IMR-90 (cell line): ENCODE results near the gene SLC6A17. TPM values are rescaled to one million over a fixed set of nuclear protein-coding genes. Genes with fewer than 3 reads are reported as not detected.

Experiments used
- ATAC-seq: fragments of 200-7000 bp; cut with Tn5 transposase; 2 replicates; pipeline ENCODE4 v1.9.1; 2020; ENCODE audit warnings: low read depth, mild to moderate bottlenecking, moderate library complexity
- BruUV-seq: library from RNA; stranded (reverse); fragments of 400-500 nt; replicated peaks from 2 replicates; lab custom pipeline; 2021; lab: Mats Ljungman, UMichigan
- CTCF ChIA-PET: fragments of 300-600 bp; formaldehyde crosslinking; extraction: SDS; loops from one replicate; lab custom pipeline; 2021; ENCODE audit warnings: antibody characterized with exemption; lab: Yijun Ruan, JAX
- POLR2A ChIA-PET: fragments of 300-600 bp; sonication (Branson Sonifier 250); formaldehyde crosslinking; loops from one replicate; lab custom pipeline; 2022; ENCODE audit warnings: antibody characterized with exemption; ENCODE audit not compliant: unreplicated experiment; lab: Charles Lee
- DNase-seq: peaks from one replicate; pipeline ENCODE4 v3.0.0; 2013
- H2AFZ ChIP-seq: replicated peaks from 2 replicates; pipeline ENCODE3; 2013; ENCODE audit warnings: low read length, mild to moderate bottlenecking; ENCODE audit not compliant: poor library complexity
- H2AK5ac ChIP-seq: 2 replicates; pipeline ENCODE4 v1.6.1; 2013; ENCODE audit warnings: low read depth, low read length, inconsistent platforms
- H2AK9ac ChIP-seq: replicated peaks from 2 replicates; pipeline ENCODE3; 2013; ENCODE audit warnings: mild to moderate bottlenecking, low read depth, low read length, moderate library complexity; ENCODE audit not compliant: poor library complexity
- H2BK120ac ChIP-seq: 2 replicates; pipeline ENCODE4 v1.6.1; 2013; ENCODE audit warnings: low read depth, low read length, inconsistent platforms
- H2BK15ac ChIP-seq: 3 replicates; pipeline ENCODE4 v1.6.1; 2013; ENCODE audit warnings: low read depth, low read length, inconsistent platforms
- H2BK20ac ChIP-seq: 2 replicates; pipeline ENCODE4 v1.6.1; 2013; ENCODE audit warnings: low read depth, mild to moderate bottlenecking, inconsistent platforms, low read length, moderate library complexity
- H2BK5ac ChIP-seq: 2 replicates; pipeline ENCODE4 v1.6.1; 2013; ENCODE audit warnings: mild to moderate bottlenecking, low read depth, low read length, inconsistent platforms; ENCODE audit not compliant: poor library complexity, severe bottlenecking
- H3K14ac ChIP-seq: replicated peaks from 2 replicates; pipeline ENCODE4 v1.6.1; 2013; ENCODE audit warnings: low read depth, low read length, inconsistent platforms
- H3K18ac ChIP-seq: 2 replicates; pipeline ENCODE4 v1.6.1; 2013; ENCODE audit warnings: low read depth, low read length, control low read depth
- H3K23ac ChIP-seq: 2 replicates; pipeline ENCODE4 v1.6.1; 2013; ENCODE audit warnings: low read depth, low read length, inconsistent platforms
- H3K27ac ChIP-seq: 2 replicates; pipeline ENCODE4 v1.5.1; 2013; ENCODE audit warnings: mild to moderate bottlenecking, control low read depth, low read length; ENCODE audit not compliant: insufficient read depth
- H3K27me3 ChIP-seq: 2 replicates; pipeline ENCODE4 v1.6.1; 2013; ENCODE audit warnings: low read length; ENCODE audit not compliant: control insufficient read depth, insufficient read depth
- H3K36me3 ChIP-seq: 2 replicates; pipeline ENCODE4 v1.6.1; 2013; ENCODE audit warnings: low read length, mixed read lengths; ENCODE audit not compliant: control insufficient read depth, insufficient read depth
- H3K4ac ChIP-seq: 2 replicates; pipeline ENCODE4 v1.6.1; 2013; ENCODE audit warnings: low read depth, low read length, inconsistent platforms
- H3K4me1 ChIP-seq: 2 replicates; pipeline ENCODE4 v1.6.1; 2013; ENCODE audit warnings: low read length, mixed read lengths; ENCODE audit not compliant: control insufficient read depth, insufficient read depth
- H3K4me2 ChIP-seq: 2 replicates; pipeline ENCODE4 v1.6.1; 2013; ENCODE audit warnings: low read depth, mild to moderate bottlenecking, control low read depth, low read length, moderate library complexity
- H3K4me3 ChIP-seq: 2 replicates; pipeline ENCODE4 v1.5.1; 2013; ENCODE audit warnings: low read depth, mild to moderate bottlenecking, control low read depth, low read length, moderate library complexity; ENCODE audit not compliant: insufficient read depth
- H3K56ac ChIP-seq: 2 replicates; pipeline ENCODE4 v1.6.1; 2013; ENCODE audit warnings: low read length, inconsistent platforms; ENCODE audit not compliant: insufficient read depth; ENCODE audit errors: extremely low read depth
- H3K79me1 ChIP-seq, 2 experiments: 2 replicates each; pipeline ENCODE4 v1.6.1; 2013; ENCODE audit warnings: low read length in 2 of 2, inconsistent platforms in 1 of 2, low read depth in 1 of 2
- H3K9ac ChIP-seq: 2 replicates; pipeline ENCODE4 v1.6.1; 2013; ENCODE audit warnings: low read depth, low read length, control low read depth
- H3K9me1 ChIP-seq: 2 replicates; pipeline ENCODE4 v1.6.1; 2013; ENCODE audit warnings: low read length, inconsistent platforms; ENCODE audit not compliant: insufficient read depth
- H3K9me3 ChIP-seq: 2 replicates; pipeline ENCODE4 v1.6.1; 2013; ENCODE audit warnings: low read length; ENCODE audit not compliant: control insufficient read depth, insufficient read depth
- H4K20me1 ChIP-seq: 2 replicates; pipeline ENCODE4 v1.6.1; 2013; ENCODE audit warnings: low read length, inconsistent platforms; ENCODE audit not compliant: insufficient read depth
- H4K5ac ChIP-seq: 2 replicates; pipeline ENCODE4 v1.6.1; 2013; ENCODE audit warnings: mild to moderate bottlenecking, low read depth, low read length, control low read depth
- H4K8ac ChIP-seq, 2 experiments: 2 replicates each; pipeline ENCODE4 v1.6.1; 2013; ENCODE audit warnings: low read depth in 2 of 2, low read length in 2 of 2, control low read depth in 1 of 2, inconsistent platforms in 1 of 2
- H4K91ac ChIP-seq: 2 replicates; pipeline ENCODE4 v1.6.1; 2013; ENCODE audit warnings: low read depth, low read length, inconsistent platforms; ENCODE audit not compliant: insufficient read depth
- CTCF ChIP-seq: conservative IDR thresholded peaks from 2 replicates; pipeline ENCODE4 v1.5.1; 2012; ENCODE audit warnings: mild to moderate bottlenecking, low read depth, low read length, improper control_type of control experiment
- MAFK ChIP-seq: IDR thresholded peaks from 2 replicates; pipeline ENCODE4 v1.6.1; 2012; ENCODE audit warnings: low read depth, low read length, improper control_type of control experiment
- MAZ ChIP-seq: IDR thresholded peaks from 2 replicates; pipeline ENCODE4 v1.6.1; 2012; ENCODE audit warnings: low read depth, mild to moderate bottlenecking, low read length, improper control_type of control experiment, moderate library complexity, borderline replicate concordance
- RAD21 ChIP-seq: IDR thresholded peaks from 2 replicates; pipeline ENCODE4 v1.6.1; 2012; ENCODE audit warnings: low read length, improper control_type of control experiment
- RFX5 ChIP-seq: IDR thresholded peaks from 2 replicates; pipeline ENCODE4 v1.8.0; 2012; ENCODE audit warnings: low read depth, mild to moderate bottlenecking, low read length, moderate library complexity
- SMC3 ChIP-seq: fragments of 150-350 bp; IDR thresholded peaks from 2 replicates; pipeline ENCODE4 v1.6.1; 2016; ENCODE audit warnings: low read depth, mild to moderate bottlenecking, antibody characterized with exemption, low read length, moderate library complexity
- WGBS, 2 experiments: methylation state at CpG; one replicate each; pipeline versions ENCODE4 v1.1.5 to v1.1.7; 2013; ENCODE audit warnings: missing lambda C conversion rate in 2 of 2; ENCODE audit not compliant: insufficient read length in 1 of 2; ENCODE audit errors: extremely low coverage in 2 of 2; 5-methylcytosine and 5-hydroxymethylcytosine counted together
- dilution Hi-C: fragments of 300-500 bp; cut with HindIII; formaldehyde crosslinking; loops from one replicate; pipeline ENCODE4 v1.14.3; 2018; ENCODE audit warnings: low sequenced_read_pairs; ENCODE audit not compliant: unreplicated experiment
- in situ Hi-C: fragments of 300-500 bp; cut with MboI; formaldehyde crosslinking; loops from 3 replicates; pipeline ENCODE4 v1.14.3; 2019; ENCODE audit warnings: low sequenced_read_pairs, inconsistent platforms, mixed read lengths
- intact Hi-C: fragments of 100-400 bp; cut with micrococcal nuclease; formaldehyde crosslinking; loops from 2 replicates; pipeline ENCODE4 v1.10.0; 2022
- polyA plus RNA-seq, 3 experiments: library from polyadenylated mRNA; depleted of rRNA; stranded (reverse); fragments of >200 nt; gene quantifications; 2 replicates each; pipeline ENCODE4 v1.2.3, GENCODE V29; 2012; ENCODE audit warnings: low replicate concordance in 1 of 3
- total RNA-seq: library from RNA; depleted of rRNA; stranded (reverse); fragments of >200 nt; gene quantifications from 2 replicates; pipeline ENCODE4 v1.2.3, GENCODE V29; 2012

The SLC6A17 gene
- total and polyA plus RNA-seq, 2 of the 4 experiments (the other 2 are of a cell fraction) = 0.54 to 0.82 TPM

DNA sequence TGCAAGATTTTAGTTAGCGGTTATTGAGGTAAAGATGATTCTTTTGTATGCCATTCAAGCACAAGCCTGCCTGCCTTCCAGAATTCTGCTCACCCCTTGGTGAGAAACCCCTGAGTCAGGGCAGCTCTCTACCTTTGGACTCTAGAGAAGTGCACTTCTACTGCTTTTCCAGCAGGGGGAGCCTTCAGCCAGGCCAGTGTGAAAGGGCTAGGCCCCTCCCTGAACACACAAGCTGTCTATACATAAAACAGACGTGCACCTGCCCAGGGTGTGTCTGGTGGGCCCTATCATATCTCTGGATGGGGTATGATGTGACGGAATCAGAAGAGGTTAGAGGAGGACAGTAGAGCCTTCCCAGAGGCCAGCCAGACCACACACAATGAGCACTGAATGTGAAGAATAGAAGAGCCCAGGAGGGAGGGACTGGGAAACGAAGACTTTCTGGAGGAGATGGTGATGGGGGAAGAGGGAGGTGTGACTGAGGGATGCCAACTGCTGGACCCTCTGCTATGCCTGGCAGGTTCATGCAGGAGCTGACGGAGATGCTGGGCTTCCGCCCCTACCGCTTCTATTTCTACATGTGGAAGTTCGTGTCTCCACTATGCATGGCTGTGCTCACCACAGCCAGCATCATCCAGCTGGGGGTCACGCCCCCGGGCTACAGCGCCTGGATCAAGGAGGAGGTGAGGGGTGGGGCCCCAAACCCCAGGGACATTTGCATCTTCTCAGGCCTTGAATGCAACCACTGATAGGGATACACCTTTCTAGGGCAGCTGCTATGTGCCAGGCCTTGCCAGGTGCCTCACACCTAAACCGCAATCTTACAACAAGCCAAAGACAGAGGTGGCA, 46.8 kb downstream of the SLC6A17 start:
- peaks cover 9% of the 10 kb centered on the region for H3K27me3 ChIP-seq

More for the DNA sequence above, 46.8 kb downstream of the SLC6A17 start:
- WGBS, 2 experiments = 73% methylated on average over 3 of the region's 12 CpGs; no CpG with 5 or more reads in 1 of the 2 experiments
- in situ Hi-C loops = no loop called here
- dilution Hi-C loops = no loop called here
- no peak overlapping the region for H3K4me2 ChIP-seq
- intact Hi-C loops = loop anchor here (1.0 kb wide), 2 partner anchors 263 to 299 kb away; no protein-coding TSS in a partner anchor
- TF ChIP-seq SMC3 = peak; percentile 64
- peak; percentile 70 for TF ChIP-seq RAD21
- no peak for TF ChIP-seq MAZ
- TF ChIP-seq CTCF = peak; percentile 81
- TF ChIP-seq RFX5 = no peak
- no peak for TF ChIP-seq MAFK
- H2BK20ac ChIP-seq = no peak overlapping the region
- peak overlapping the region; percentile 11 for H2AK9ac ChIP-seq
- H3K27ac ChIP-seq = no peak overlapping the region
- H4K91ac ChIP-seq = no peak overlapping the region
- no peak overlapping the region for H2BK120ac ChIP-seq
- H3K9ac ChIP-seq = no peak overlapping the region
- CTCF ChIA-PET = interaction anchor here (0.6 to 2.5 kb wide), 17 partner anchors 10 to 299 kb away, joined by 3 to 20 read pairs (median 4); partner anchors contain the start of gene RBM15
- peak overlapping the region; percentile 24 for H2AFZ ChIP-seq
- no peaks in the 10 kb centered on the region for H3K9me3 ChIP-seq
- H4K5ac ChIP-seq = no peak overlapping the region
- no peaks in the 10 kb centered on the region for H3K9me1 ChIP-seq
- POLR2A ChIA-PET = no interaction called here
- H3K14ac ChIP-seq = no peak overlapping the region
- no peak overlapping the region for H3K56ac ChIP-seq
- no TSS peak for BruUV-seq
- no peaks in the 10 kb centered on the region for H4K20me1 ChIP-seq
- no peaks in the 10 kb centered on the region for H3K79me1 ChIP-seq
- H4K8ac ChIP-seq = no peak overlapping the region
- H2BK5ac ChIP-seq = no peak overlapping the region
- no peak overlapping the region for H3K4me3 ChIP-seq
- peak; percentile 41 for DNase-seq
- H2BK15ac ChIP-seq = no peak overlapping the region
- ATAC-seq = peak; percentile 97
- H3K23ac ChIP-seq = no peak overlapping the region
- H2AK5ac ChIP-seq = no peak overlapping the region
- no peak overlapping the region for H3K18ac ChIP-seq
- no peaks in the 10 kb centered on the region for H3K36me3 ChIP-seq
- no peak overlapping the region for H3K4ac ChIP-seq
- H3K4me1 ChIP-seq = 0 out of 2 replicates have a peak, but pooled peaks cover 1% of the 10 kb centered on the region
